ENCODE measurements around the gene SHISA2. TPM values are rescaled to one million over a fixed set of nuclear protein-coding genes. Genes with fewer than 3 reads are reported as not detected.

Gene SHISA2
- total RNA-seq, 1 experiment from 2014 or later = 8.1 TPM

DNA sequence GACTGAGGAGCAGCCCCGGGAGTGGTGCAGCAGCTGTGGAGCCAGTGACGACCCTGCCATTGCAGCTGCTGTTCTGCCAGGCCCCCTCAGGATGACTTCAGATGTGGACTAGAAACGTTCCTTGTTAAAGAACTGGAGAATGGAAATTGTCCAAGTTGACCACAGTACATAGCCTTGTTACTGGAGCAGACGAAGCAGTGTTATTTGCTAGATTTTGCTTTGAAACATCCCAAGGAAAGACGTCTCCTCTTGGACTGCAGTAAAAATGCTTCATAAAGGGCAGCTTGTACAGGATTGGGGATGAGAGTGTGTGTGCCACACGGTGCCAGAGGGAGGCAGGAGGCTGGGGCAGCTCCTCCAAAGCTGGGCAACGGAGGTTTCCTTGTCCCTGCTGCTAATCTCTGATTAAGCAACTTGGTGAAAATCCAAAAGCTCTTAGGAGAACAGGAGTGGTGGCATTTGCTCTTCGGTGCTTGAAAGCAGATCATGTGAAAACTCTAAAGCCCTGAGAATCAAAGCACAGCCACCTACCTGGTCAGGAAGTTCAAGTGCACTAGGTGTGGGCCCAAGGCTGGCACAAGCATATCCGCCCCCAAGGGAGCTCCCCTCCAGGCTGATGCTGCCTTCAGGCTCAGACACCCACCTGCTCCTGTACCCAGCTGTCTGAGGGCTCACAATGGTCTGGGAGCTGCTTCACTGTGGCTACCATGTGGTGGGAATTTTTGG lies 34.5 kb downstream of the SHISA2 start:
- no peak overlapping the region for H3K56ac ChIP-seq (ENCODE audit: insufficient read length, low read depth, low read length)
- no peak overlapping the region for H4K8ac ChIP-seq (replicated peaks; ENCODE audit: insufficient read length, low read depth, low read length)
- Mint-ChIP-seq H3K36me3 (ENCODE audit: insufficient read depth in 1 of 3, low read depth in 3 of 3) (peaks cover 0 to 3% (median 0%) of the 10 kb centered on the region in 3 experiments; a peak in 1 of 7 replicates), H3K4me3 (no peak overlapping the region), H3K9me3 (peaks cover 0 to 2% of the 10 kb centered on the region in 2 experiments; a peak in 1 of 5 replicates), H3K27me3 (ENCODE audit: low read depth) (peaks cover 9% of the 10 kb centered on the region), H3K27ac (no peak overlapping the region), H3K4me1 (peaks cover 32 to 35% of the 10 kb centered on the region in 2 experiments)
- no peaks in the 10 kb centered on the region for H4K20me1 ChIP-seq (ENCODE audit: control insufficient read depth, insufficient read depth, insufficient read length)
- no peaks in the 10 kb centered on the region; the same call in 1 of the 2 replicates for H3K27me3 ChIP-seq (ENCODE audit: insufficient read depth, low read length)
- H2BK15ac ChIP-seq (ENCODE audit: low read depth, low read length) = no peak overlapping the region
- H3K9me3 ChIP-seq (ENCODE audit: control insufficient read depth, low read depth, low read length) = no peaks in the 10 kb centered on the region
- H3K79me2 ChIP-seq (ENCODE audit: insufficient read depth, low read length) = no peaks in the 10 kb centered on the region
- no peak overlapping the region for H3K4me2 ChIP-seq (ENCODE audit: insufficient read depth, insufficient read length, low read length)
- no peak overlapping the region for H2BK5ac ChIP-seq (ENCODE audit: insufficient read length, low read length)
- H3K23me2 ChIP-seq (ENCODE audit: insufficient read length, low read depth, low read length, poor library complexity, severe bottlenecking) = no peaks in the 10 kb centered on the region
- H3K79me1 ChIP-seq (ENCODE audit: insufficient read depth, low read depth, low read length, poor library complexity, severe bottlenecking) = no peaks in the 10 kb centered on the region
- H2AFZ ChIP-seq (ENCODE audit: low read length) = no peak overlapping the region
- H4K5ac ChIP-seq (ENCODE audit: insufficient read length, low read depth, low read length) = no peak overlapping the region
- H3K14ac ChIP-seq (ENCODE audit: insufficient read depth, low read length) = no peak overlapping the region
- no peak overlapping the region for H3K23ac ChIP-seq (ENCODE audit: insufficient read length, low read depth, low read length)
- no peak overlapping the region for H3K4ac ChIP-seq (ENCODE audit: low read depth, low read length)
- H2BK20ac ChIP-seq (ENCODE audit: low read depth, low read length, poor library complexity, severe bottlenecking) = no peak overlapping the region
- DNase-seq = no peak
- no CpG with 5 or more reads among the region's 9 CpGs for whole genome bisulfite sequencing (ENCODE audit: extremely low coverage, insufficient read length, low lambda C conversion rate)
- H2BK120ac ChIP-seq (ENCODE audit: low read depth, low read length, poor library complexity, severe bottlenecking) = no peak overlapping the region
- H3K4me1 ChIP-seq (ENCODE audit: insufficient read depth, low read length) = no peaks in the 10 kb centered on the region
- no peak overlapping the region for H2BK12ac ChIP-seq (ENCODE audit: insufficient read length, low read depth, low read length)
- H3K9ac ChIP-seq (ENCODE audit: extremely low read depth, insufficient read length, low read length) = no peak overlapping the region
- no peak for TF ChIP-seq CTCF (conservative IDR thresholded peaks at IDR 0.05)
- H3T11ph ChIP-seq (ENCODE audit: low read length) = no peak overlapping the region
- H3K18ac ChIP-seq (ENCODE audit: insufficient read length, low read depth, low read length) = no peak overlapping the region
- no peak overlapping the region for H3K27ac ChIP-seq (ENCODE audit: insufficient read length, low read depth, low read length)
- H2AK5ac ChIP-seq (ENCODE audit: insufficient read length, low read length) = no peak overlapping the region
- H4K91ac ChIP-seq (ENCODE audit: insufficient read length, low read depth, low read length) = no peak overlapping the region
